Vagina (tissue), 2 donors: Measurements from ENCODE around the gene SLC49A3. TPM values are rescaled to one million over a fixed set of nuclear protein-coding genes. Genes with fewer than 3 reads are reported as not detected.
"Not testable (repeated sequence)": the region's sequence is repeated elsewhere in the genome, so short reads cannot be mapped to it uniquely, and the experiment has no call there.

Experiments used
- DNase-seq, 2 donors: peaks; one replicate each; pipeline ENCODE4 v3.0.0-alpha.2; 2017; ENCODE audit errors: extremely low spot score in 2 of 2
- H3K27ac ChIP-seq: fragments of 200-600 bp; sonication (generic); one replicate; pipeline ENCODE4 v1.5.1; 2019
- H3K27me3 ChIP-seq: fragments of 200-600 bp; sonication (generic); one replicate; pipeline ENCODE4 v1.5.1; 2019
- H3K36me3 ChIP-seq, 2 donors: fragments of 200-600 bp; sonication (generic); one replicate each; pipeline ENCODE4 v1.5.1; 2017 to 2019
- H3K4me1 ChIP-seq: fragments of 200-600 bp; sonication (generic); one replicate; pipeline ENCODE4 v1.5.1; 2019
- H3K4me3 ChIP-seq, 2 donors: fragments of 200-600 bp; sonication (generic); 1 replicate in 1 of 2; 2 replicates in 1 of 2; pipeline ENCODE4 v1.5.1; 2016 to 2019
- H3K9me3 ChIP-seq: fragments of 200-600 bp; sonication (generic); one replicate; pipeline ENCODE4 v1.5.1; 2019
- CTCF ChIP-seq, 3 experiments: fragments of 450-650 bp in 2 of 3; fragments of 200-600 bp in 1 of 3; sonication (generic) in 1 of 3; IDR thresholded peaks; one replicate each; pipeline ENCODE4 v1.5.1; 2017 to 2019; ENCODE audit warnings: antibody characterized with exemption in 3 of 3, mild to moderate bottlenecking in 2 of 3, moderate library complexity in 2 of 3
- POLR2A ChIP-seq, 2 donors: fragments of 450-650 bp; IDR thresholded peaks; one replicate each; pipeline ENCODE4 v1.6.1; 2017; ENCODE audit warnings: antibody characterized with exemption in 2 of 2, mild to moderate bottlenecking in 2 of 2, moderate library complexity in 2 of 2
- POLR2AphosphoS5 ChIP-seq, 2 donors: sonication (generic); formaldehyde crosslinking; IDR thresholded peaks; one replicate each; pipeline ENCODE4 v1.9.0; 2017; ENCODE audit warnings: antibody characterized with exemption in 2 of 2, mild to moderate bottlenecking in 2 of 2, low read depth in 1 of 2; ENCODE audit not compliant: insufficient read depth in 1 of 2
- intact Hi-C: fragments of 100-400 bp; cut with DNase I; formaldehyde crosslinking; loops from one replicate; pipeline ENCODE4 v1.15.1; 2023
- total RNA-seq: library from RNA; depleted of rRNA; stranded (reverse); fragments of >200 nt; gene quantifications from one replicate; pipeline ENCODE4 v1.2.3, GENCODE V29; 2016

Gene SLC49A3
- total RNA-seq, 1 donor from 2014 or later: 11.0 TPM

- no peak for DNase-seq
- no peaks in the 10 kb centered on the region for H3K27me3 ChIP-seq
- H3K9me3 ChIP-seq: no peaks in the 10 kb centered on the region
- peaks cover 48% of the 10 kb centered on the region for H3K4me1 ChIP-seq
- H3K36me3 ChIP-seq: no peaks in the 10 kb centered on the region
- no peak overlapping the region for H3K27ac ChIP-seq
- no peak overlapping the region for H3K4me3 ChIP-seq
- intact Hi-C loops: no loop called here
- TF ChIP-seq CTCF (IDR thresholded peaks at IDR 0.05) (no peak), POLR2A (IDR thresholded peaks at IDR 0.05) (no peak), POLR2AphosphoS5 (IDR thresholded peaks at IDR 0.05; ENCODE audit: insufficient read depth in 1 of 2, low read depth in 1 of 2) (no peak)
Measured at GRCh38 chr4:708631-708933, 19.6 kb upstream of the SLC49A3 start.

- DNase-seq: no peak
- Histone ChIP-seq H3K4me3 (no peak overlapping the region), H3K27ac (no peak overlapping the region), H3K4me1 (peaks cover 48% of the 10 kb centered on the region), H3K9me3 (no peaks in the 10 kb centered on the region), H3K27me3 (no peaks in the 10 kb centered on the region), H3K36me3 (no peaks in the 10 kb centered on the region)
- intact Hi-C loops: no loop called here
- TF ChIP-seq CTCF (IDR thresholded peaks at IDR 0.05) (no peak), POLR2A (IDR thresholded peaks at IDR 0.05) (no peak), POLR2AphosphoS5 (IDR thresholded peaks at IDR 0.05; ENCODE audit: insufficient read depth in 1 of 2, low read depth in 1 of 2) (no peak)
Measured at GRCh38 chr4:707929-708630, 19.1 kb upstream of the SLC49A3 start.

GRCh38 chr4:706834-707598, 18.1 kb upstream of the SLC49A3 start:
- no peak for DNase-seq
- Histone ChIP-seq H3K4me3 (peak overlapping the region; percentile 81 to 98), H3K27me3 (no peaks in the 10 kb centered on the region), H3K27ac (peak overlapping the region; percentile 90), H3K4me1 (peaks cover 41% of the 10 kb centered on the region), H3K9me3 (no peaks in the 10 kb centered on the region), H3K36me3 (no peaks in the 10 kb centered on the region)
- intact Hi-C loops: no loop called here
- no peak for TF ChIP-seq CTCF (IDR thresholded peaks at IDR 0.05)
- no peak for TF ChIP-seq POLR2A (IDR thresholded peaks at IDR 0.05)
- TF ChIP-seq POLR2AphosphoS5 (IDR thresholded peaks at IDR 0.05; ENCODE audit: insufficient read depth in 1 of 2, low read depth in 1 of 2): no peak

- H3K36me3 ChIP-seq, intact Hi-C loops, DNase-seq, H3K27me3 ChIP-seq, H3K9me3 ChIP-seq: not testable (repeated sequence)
- Histone ChIP-seq H3K4me1 (peaks cover 41% of the 10 kb centered on the region), H3K4me3 (peak overlapping the region; percentile 81 to 98), H3K27ac (peak overlapping the region; percentile 90)
Measured at GRCh38 chr4:706083-706633, 17.2 kb upstream of the SLC49A3 start.

GRCh38 chr4:705278-706082, 16.5 kb upstream of the SLC49A3 start, which contains the start of gene PCGF3:
Gene PCGF3, plus strand, starts transcription at chr4:705832. Its CDS starts 27,849 bp downstream, at chr4:733681.
- no peaks in the 10 kb centered on the region for H3K36me3 ChIP-seq
- DNase-seq: peak in 1 of 2 donors; percentile 97
- H3K4me3 ChIP-seq: peak within 1 kb of the TSS; percentile 81 to 98
- H3K27ac ChIP-seq: peak within 1 kb of the TSS; percentile 90
- intact Hi-C loops: loop anchor here (2.0 kb wide), 1 partner anchor 31 kb away; the partner anchor contains the start of genes ATP5ME and MYL5
- TF ChIP-seq POLR2AphosphoS5 (IDR thresholded peaks at IDR 0.05; ENCODE audit: insufficient read depth in 1 of 2, low read depth in 1 of 2): peak in 1 of 2 donors; percentile 69
- peak in 1 of 2 donors; percentile 42 for TF ChIP-seq POLR2A (IDR thresholded peaks at IDR 0.05)
- no peak for TF ChIP-seq CTCF (IDR thresholded peaks at IDR 0.05)
- no peaks in the 10 kb centered on the region for H3K27me3 ChIP-seq
- H3K9me3 ChIP-seq: no peaks in the 10 kb centered on the region
- H3K4me1 ChIP-seq: peaks cover 41% of the 10 kb centered on the region
